Fibroblast of mammary gland (primary cell): ENCODE data around the gene PRRG4.

Source experiments
- DNase-seq: peaks from one replicate; pipeline ENCODE4 v3.0.0-alpha.2; 2010; ENCODE audit warnings: low read depth
- H3K4me3 ChIP-seq: 2 replicates; pipeline ENCODE4 v1.5.1; 2011; ENCODE audit warnings: low read depth, mild to moderate bottlenecking, low read length, moderate library complexity; ENCODE audit not compliant: control insufficient read depth
- TF ChIP-seq, protein P1 (sequence below): conservative IDR thresholded peaks from 2 replicates; pipeline ENCODE4 v1.5.1; 2011; ENCODE audit warnings: low read depth, low read length, inconsistent platforms; ENCODE audit not compliant: control insufficient read depth, insufficient read depth

Gene PRRG4

GRCh38 chr11:32829157-32829679, 509 bp upstream of the PRRG4 start:
- TF ChIP-seq, protein P1, sequence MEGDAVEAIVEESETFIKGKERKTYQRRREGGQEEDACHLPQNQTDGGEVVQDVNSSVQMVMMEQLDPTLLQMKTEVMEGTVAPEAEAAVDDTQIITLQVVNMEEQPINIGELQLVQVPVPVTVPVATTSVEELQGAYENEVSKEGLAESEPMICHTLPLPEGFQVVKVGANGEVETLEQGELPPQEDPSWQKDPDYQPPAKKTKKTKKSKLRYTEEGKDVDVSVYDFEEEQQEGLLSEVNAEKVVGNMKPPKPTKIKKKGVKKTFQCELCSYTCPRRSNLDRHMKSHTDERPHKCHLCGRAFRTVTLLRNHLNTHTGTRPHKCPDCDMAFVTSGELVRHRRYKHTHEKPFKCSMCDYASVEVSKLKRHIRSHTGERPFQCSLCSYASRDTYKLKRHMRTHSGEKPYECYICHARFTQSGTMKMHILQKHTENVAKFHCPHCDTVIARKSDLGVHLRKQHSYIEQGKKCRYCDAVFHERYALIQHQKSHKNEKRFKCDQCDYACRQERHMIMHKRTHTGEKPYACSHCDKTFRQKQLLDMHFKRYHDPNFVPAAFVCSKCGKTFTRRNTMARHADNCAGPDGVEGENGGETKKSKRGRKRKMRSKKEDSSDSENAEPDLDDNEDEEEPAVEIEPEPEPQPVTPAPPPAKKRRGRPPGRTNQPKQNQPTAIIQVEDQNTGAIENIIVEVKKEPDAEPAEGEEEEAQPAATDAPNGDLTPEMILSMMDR: no peak
- no peak for DNase-seq
- peak overlapping the region; percentile 41 for H3K4me3 ChIP-seq

- TF ChIP-seq, protein P1: no peak
- H3K4me3 ChIP-seq: no peak overlapping the region
- peak; percentile 24 for DNase-seq
Observed at GRCh38 chr11:32830413-32830738, 649 bp downstream of the PRRG4 start.

DNA sequence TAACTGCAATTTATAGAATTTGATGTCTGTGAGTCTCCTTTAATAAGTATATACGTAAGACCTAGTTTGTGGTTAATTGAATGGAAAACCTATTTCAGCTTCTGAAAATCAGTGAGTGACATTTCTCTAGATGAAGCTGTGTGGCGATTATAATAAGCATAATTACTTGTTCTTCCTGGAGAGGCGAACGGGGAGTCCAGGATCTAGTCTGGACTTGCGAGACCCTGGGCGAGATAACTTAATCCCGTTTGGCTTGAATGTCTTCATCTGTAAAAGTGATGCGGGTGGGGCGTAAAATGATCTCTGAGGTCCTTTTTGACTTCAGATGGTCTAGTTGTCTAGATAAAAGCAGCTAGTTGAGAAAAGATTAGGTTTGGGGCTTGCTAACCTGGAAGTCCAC, 1.1 kb downstream of the PRRG4 start:
- H3K4me3 ChIP-seq: no peak overlapping the region
- no peak for DNase-seq
- TF ChIP-seq, protein P1: no peak

- no peak for DNase-seq
- TF ChIP-seq, protein P1: no peak
- H3K4me3 ChIP-seq: no peak overlapping the region
Observed at GRCh38 chr11:32831221-32831620, 1.5 kb downstream of the PRRG4 start.

GRCh38 chr11:32833921-32834320, 4.2 kb downstream of the PRRG4 start:
- no peak overlapping the region for H3K4me3 ChIP-seq
- TF ChIP-seq, protein P1: no peak
- DNase-seq: no peak

GRCh38 chr11:32836946-32837345, 7.2 kb downstream of the PRRG4 start:
- no peak for DNase-seq
- no peak overlapping the region for H3K4me3 ChIP-seq
- TF ChIP-seq, protein P1: no peak
